ENCODE measurements around the gene TMEM38B.

- TF ChIP-seq EZH2phosphoT487 (IDR thresholded peaks at IDR 0.05; ENCODE audit: low read depth) (no peak), CTCF (IDR thresholded peaks at IDR 0.05; ENCODE audit: low read depth, low read length) (no peak)
Measured at GRCh38 chr9:105678781-105679180, 15.6 kb upstream of the TMEM38B start.

Measured in OCI-LY3 (cell line).